CD4-positive, alpha-beta T cell treated with Interferon alpha-2 for 1 hour (primary cell): Measurements from ENCODE around the gene CD40LG.

Experiments used
- DNase-seq, 2 donors: peaks; one replicate each; pipeline ENCODE4 v3.0.0-alpha.2; 2020 to 2022

Gene CD40LG

GRCh38 chrX:136652822-136653723 lies 5.1 kb downstream of the CD40LG start:
- DNase-seq = no peak

GRCh38 chrX:136656361-136656964 lies 8.5 kb downstream of the CD40LG start:
- DNase-seq = no peak

GRCh38 chrX:136658151-136658550 lies 10.2 kb downstream of the CD40LG start:
- no peak for DNase-seq

GRCh38 chrX:136659174-136659573 lies 11.2 kb downstream of the CD40LG start:
- no peak for DNase-seq

GRCh38 chrX:136660896-136661295 lies 12.9 kb downstream of the CD40LG start:
- DNase-seq = no peak

GRCh38 chrX:136662104-136662503 lies 14.1 kb downstream of the CD40LG start:
- DNase-seq = peak in 1 of 2 donors; percentile 59

GRCh38 chrX:136662976-136663375 lies 15.0 kb downstream of the CD40LG start:
- DNase-seq = peak in 1 of 2 donors; percentile 39

- DNase-seq = no peak
Measured at GRCh38 chrX:136665258-136665900, 17.4 kb downstream of the CD40LG start.

- DNase-seq = no peak
Measured at GRCh38 chrX:136666088-136666487, 18.1 kb downstream of the CD40LG start.

- DNase-seq = no peak
Measured at GRCh38 chrX:136667446-136668168, 19.6 kb downstream of the CD40LG start.

GRCh38 chrX:136671006-136671610 lies 23.1 kb downstream of the CD40LG start:
- no peak for DNase-seq

- DNase-seq = peak in 1 of 2 donors; percentile 61
Measured at GRCh38 chrX:136674270-136674985, 26.5 kb downstream of the CD40LG start.

- DNase-seq = no peak
Measured at GRCh38 chrX:136679531-136679930, 31.6 kb downstream of the CD40LG start.

GRCh38 chrX:136684120-136684519 lies 36.2 kb downstream of the CD40LG start:
- DNase-seq = no peak

GRCh38 chrX:136687457-136687856 lies 39.5 kb downstream of the CD40LG start:
- DNase-seq = peak in 1 of 2 donors; percentile 45

- DNase-seq = peak in 1 of 2 donors; percentile 35
Measured at GRCh38 chrX:136689436-136689835, 41.5 kb downstream of the CD40LG start.

- DNase-seq = peak in 1 of 2 donors; percentile 50
Measured at GRCh38 chrX:136691028-136691809, 43.3 kb downstream of the CD40LG start.

GRCh38 chrX:136692271-136692670 lies 44.3 kb downstream of the CD40LG start:
- no peak for DNase-seq

- peak; percentile 25 to 72 for DNase-seq
Measured at GRCh38 chrX:136694431-136695087, 46.6 kb downstream of the CD40LG start.

- DNase-seq = no peak
Measured at GRCh38 chrX:136697156-136697555, 49.2 kb downstream of the CD40LG start.
